ENCODE measurements around the gene GNPDA2. TPM values are rescaled to one million over a fixed set of nuclear protein-coding genes. Genes with fewer than 3 reads are reported as not detected.
"Not testable (repeated sequence)": the region's sequence is repeated elsewhere in the genome, so short reads cannot be mapped to it uniquely, and the experiment has no call there.

GNPDA2 gene
- total and polyA plus RNA-seq, 2 experiments from 2014 or later, result 8.8 to 20.3 TPM

DNA sequence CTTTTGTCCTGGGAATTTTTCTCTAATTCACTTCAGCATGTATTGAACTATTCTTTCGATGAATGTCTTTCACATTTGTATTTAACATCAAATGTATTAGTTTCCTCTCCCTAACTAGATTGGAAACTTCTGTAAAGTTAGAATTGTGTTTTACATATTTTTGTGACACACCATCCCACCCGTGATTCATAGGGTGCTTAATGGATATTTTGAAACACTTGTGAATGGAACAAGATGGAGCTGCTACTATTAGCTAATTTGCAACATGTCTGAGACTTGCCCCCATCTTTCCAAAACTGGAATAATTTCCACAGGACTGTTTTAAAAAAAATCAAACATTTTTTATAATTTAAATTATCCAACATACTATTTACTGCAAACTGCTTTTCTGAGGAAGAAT, 30.2 kb upstream of the GNPDA2 start:
- Histone ChIP-seq H3K4me1 (ENCODE audit: insufficient read depth) (no peaks in the 10 kb centered on the region), H2AFZ (no peak overlapping the region), H3K27me3 (no peaks in the 10 kb centered on the region), H3K9me2 (replicated peaks; ENCODE audit: insufficient read depth) (no peaks in the 10 kb centered on the region), H3K4me2 (no peak overlapping the region), H3K9me3 (ENCODE audit: low read depth) (no peaks in the 10 kb centered on the region), H4K20me1 (ENCODE audit: insufficient read depth, poor library complexity, severe bottlenecking) (no peaks in the 10 kb centered on the region), H3K36me3 (replicated peaks; ENCODE audit: insufficient read depth, low read depth) (no peaks in the 10 kb centered on the region), H3K79me2 (no peaks in the 10 kb centered on the region), H3K27ac (no peak overlapping the region), H3K4me3 (no peak overlapping the region)
- no peak for DNase-seq (ENCODE audit: low spot score)
- no peak for TF ChIP-seq EZH2 (IDR thresholded peaks at IDR 0.05; ENCODE audit: borderline replicate concordance)
- TF ChIP-seq EZH2phosphoT487 (IDR thresholded peaks at IDR 0.05; ENCODE audit: low read depth, severe bottlenecking, unreplicated experiment), result no peak
- TF ChIP-seq, protein P1, sequence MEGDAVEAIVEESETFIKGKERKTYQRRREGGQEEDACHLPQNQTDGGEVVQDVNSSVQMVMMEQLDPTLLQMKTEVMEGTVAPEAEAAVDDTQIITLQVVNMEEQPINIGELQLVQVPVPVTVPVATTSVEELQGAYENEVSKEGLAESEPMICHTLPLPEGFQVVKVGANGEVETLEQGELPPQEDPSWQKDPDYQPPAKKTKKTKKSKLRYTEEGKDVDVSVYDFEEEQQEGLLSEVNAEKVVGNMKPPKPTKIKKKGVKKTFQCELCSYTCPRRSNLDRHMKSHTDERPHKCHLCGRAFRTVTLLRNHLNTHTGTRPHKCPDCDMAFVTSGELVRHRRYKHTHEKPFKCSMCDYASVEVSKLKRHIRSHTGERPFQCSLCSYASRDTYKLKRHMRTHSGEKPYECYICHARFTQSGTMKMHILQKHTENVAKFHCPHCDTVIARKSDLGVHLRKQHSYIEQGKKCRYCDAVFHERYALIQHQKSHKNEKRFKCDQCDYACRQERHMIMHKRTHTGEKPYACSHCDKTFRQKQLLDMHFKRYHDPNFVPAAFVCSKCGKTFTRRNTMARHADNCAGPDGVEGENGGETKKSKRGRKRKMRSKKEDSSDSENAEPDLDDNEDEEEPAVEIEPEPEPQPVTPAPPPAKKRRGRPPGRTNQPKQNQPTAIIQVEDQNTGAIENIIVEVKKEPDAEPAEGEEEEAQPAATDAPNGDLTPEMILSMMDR (IDR thresholded peaks at IDR 0.05; ENCODE audit: poor library complexity), result no peak
- WGBS (ENCODE audit: low lambda C conversion rate, missing lambda C conversion rate), result 84% methylated on average over 2 of the region's 2 CpGs

GRCh38 chr4:44740201-44740600, 13.8 kb upstream of the GNPDA2 start:
- Histone ChIP-seq H2AFZ (no peak overlapping the region), H3K4me3 (no peak overlapping the region), H3K79me2 (no peaks in the 10 kb centered on the region), H3K27me3 (no peaks in the 10 kb centered on the region), H3K4me1 (ENCODE audit: insufficient read depth) (no peaks in the 10 kb centered on the region), H3K9me2 (replicated peaks; ENCODE audit: insufficient read depth) (no peaks in the 10 kb centered on the region), H3K36me3 (replicated peaks; ENCODE audit: insufficient read depth, low read depth) (no peaks in the 10 kb centered on the region), H3K9me3 (ENCODE audit: low read depth) (no peaks in the 10 kb centered on the region), H3K27ac (no peak overlapping the region), H3K4me2 (no peak overlapping the region), H4K20me1 (ENCODE audit: insufficient read depth, poor library complexity, severe bottlenecking) (no peaks in the 10 kb centered on the region)
- no peak for DNase-seq (ENCODE audit: low spot score)
- 75% methylated on average over 2 of the region's 2 CpGs for WGBS (ENCODE audit: low lambda C conversion rate, missing lambda C conversion rate)
- TF ChIP-seq, protein P1 (IDR thresholded peaks at IDR 0.05; ENCODE audit: poor library complexity), result no peak
- no peak for TF ChIP-seq EZH2 (IDR thresholded peaks at IDR 0.05; ENCODE audit: borderline replicate concordance)
- no peak for TF ChIP-seq EZH2phosphoT487 (IDR thresholded peaks at IDR 0.05; ENCODE audit: low read depth, severe bottlenecking, unreplicated experiment)

DNA sequence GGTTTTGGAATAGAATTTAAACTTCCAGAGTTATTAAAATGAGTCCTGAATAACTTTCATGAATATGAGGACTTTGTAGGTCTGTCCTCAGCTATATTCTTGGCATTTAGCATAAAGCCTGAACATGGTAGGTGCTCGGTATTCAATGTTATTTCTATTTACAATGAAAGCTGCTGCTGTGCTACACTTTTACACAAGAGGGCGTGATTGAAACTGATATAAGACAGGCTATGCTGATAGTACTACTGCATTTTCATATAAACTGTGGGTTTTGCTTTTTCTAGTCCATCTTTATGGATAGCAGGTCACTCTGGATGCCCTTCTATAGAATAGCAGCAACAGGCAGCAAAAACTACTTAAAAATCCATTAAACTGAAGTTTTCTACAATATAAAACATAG, 12.3 kb upstream of the GNPDA2 start:
- no peaks in the 10 kb centered on the region for H3K4me1 ChIP-seq (ENCODE audit: insufficient read depth)
- DNase-seq (ENCODE audit: low spot score), result peak; percentile 5
- no peaks in the 10 kb centered on the region for H3K9me3 ChIP-seq (ENCODE audit: low read depth)
- no peaks in the 10 kb centered on the region for H4K20me1 ChIP-seq (ENCODE audit: insufficient read depth, poor library complexity, severe bottlenecking)
- no peaks in the 10 kb centered on the region for H3K36me3 ChIP-seq (replicated peaks; ENCODE audit: insufficient read depth, low read depth)
- TF ChIP-seq EZH2phosphoT487 (IDR thresholded peaks at IDR 0.05; ENCODE audit: low read depth, severe bottlenecking, unreplicated experiment) (no peak), EZH2 (IDR thresholded peaks at IDR 0.05; ENCODE audit: borderline replicate concordance) (no peak)
- TF ChIP-seq, protein P1 (IDR thresholded peaks at IDR 0.05; ENCODE audit: poor library complexity), result peak; percentile 29
- no peaks in the 10 kb centered on the region for H3K27me3 ChIP-seq
- H3K27ac ChIP-seq, result no peak overlapping the region
- no peaks in the 10 kb centered on the region for H3K9me2 ChIP-seq (replicated peaks; ENCODE audit: insufficient read depth)
- H3K4me2 ChIP-seq, result no peak overlapping the region
- H2AFZ ChIP-seq, result no peak overlapping the region
- 47% methylated on average over 2 of the region's 2 CpGs for WGBS (ENCODE audit: low lambda C conversion rate, missing lambda C conversion rate)
- H3K79me2 ChIP-seq, result no peaks in the 10 kb centered on the region
- no peak overlapping the region for H3K4me3 ChIP-seq

DNA sequence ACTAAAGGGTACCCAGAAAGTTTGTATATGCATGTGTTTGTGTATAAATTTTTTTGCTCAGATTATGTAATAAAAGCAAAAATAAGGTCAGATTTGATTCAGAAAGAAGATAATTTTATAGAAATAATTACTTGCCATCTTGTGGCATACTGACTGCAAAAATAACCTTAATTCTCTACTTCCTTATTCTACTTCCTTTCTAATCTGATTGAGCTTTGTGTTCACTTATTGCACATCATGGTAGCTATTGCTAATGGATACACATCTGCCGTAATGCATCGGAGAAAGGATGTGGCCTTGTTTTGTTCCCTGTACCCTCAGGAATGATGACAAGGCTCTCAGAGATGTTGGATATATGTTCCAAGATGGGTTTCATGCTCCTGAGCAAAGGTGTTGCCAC, 10.5 kb upstream of the GNPDA2 start:
- no peaks in the 10 kb centered on the region for H3K4me1 ChIP-seq (ENCODE audit: insufficient read depth)
- DNase-seq (ENCODE audit: low spot score), result no peak
- H3K27ac ChIP-seq, result no peak overlapping the region
- H3K4me3 ChIP-seq, result no peak overlapping the region
- no peak overlapping the region for H3K4me2 ChIP-seq
- H3K27me3 ChIP-seq, result no peaks in the 10 kb centered on the region
- no peaks in the 10 kb centered on the region for H3K36me3 ChIP-seq (replicated peaks; ENCODE audit: insufficient read depth, low read depth)
- no peaks in the 10 kb centered on the region for H3K79me2 ChIP-seq
- 98% methylated on average over 2 of the region's 2 CpGs for WGBS (ENCODE audit: low lambda C conversion rate, missing lambda C conversion rate)
- no peak overlapping the region for H2AFZ ChIP-seq
- H3K9me2 ChIP-seq (replicated peaks; ENCODE audit: insufficient read depth), result no peaks in the 10 kb centered on the region
- no peaks in the 10 kb centered on the region for H3K9me3 ChIP-seq (ENCODE audit: low read depth)
- no peaks in the 10 kb centered on the region for H4K20me1 ChIP-seq (ENCODE audit: insufficient read depth, poor library complexity, severe bottlenecking)
- TF ChIP-seq EZH2phosphoT487 (IDR thresholded peaks at IDR 0.05; ENCODE audit: low read depth, severe bottlenecking, unreplicated experiment) (no peak), EZH2 (IDR thresholded peaks at IDR 0.05; ENCODE audit: borderline replicate concordance) (no peak)
- TF ChIP-seq, protein P1 (IDR thresholded peaks at IDR 0.05; ENCODE audit: poor library complexity), result no peak

- not testable (repeated sequence) for H3K36me3 ChIP-seq (replicated peaks; ENCODE audit: insufficient read depth, low read depth); H4K20me1 ChIP-seq (ENCODE audit: insufficient read depth, poor library complexity, severe bottlenecking); H2AFZ ChIP-seq; H3K9me3 ChIP-seq (ENCODE audit: low read depth); H3K4me1 ChIP-seq (ENCODE audit: insufficient read depth); H3K27ac ChIP-seq; DNase-seq (ENCODE audit: low spot score); H3K4me2 ChIP-seq; H3K27me3 ChIP-seq; H3K9me2 ChIP-seq (replicated peaks; ENCODE audit: insufficient read depth); H3K4me3 ChIP-seq
- 93% methylated on average over 9 of the region's 9 CpGs for WGBS (ENCODE audit: low lambda C conversion rate, missing lambda C conversion rate)
- H3K79me2 ChIP-seq, result peaks cover 21% of the 10 kb centered on the region
These were observed 2.3 kb upstream of the GNPDA2 start for GRCh38 chr4:44728694-44729093.

All from hepatocyte (in vitro differentiated cells).